HepG2 (cell line): ENCODE measurements around the gene HIGD1A. TPM values are rescaled to one million over a fixed set of nuclear protein-coding genes. Genes with fewer than 3 reads are reported as not detected.
A peak's percentile ranks its signal among the peaks of the same experiment; 100 is the strongest.

Experiments
- ATF7 ChIP-seq, 2 experiments: fragments of 450-650 bp in 1 of 2; sonication (generic) in 1 of 2; formaldehyde crosslinking in 1 of 2; IDR thresholded peaks; 2 replicates each; pipeline versions ENCODE4 v1.4.0 to v1.6.1; 2016 to 2020; ENCODE audit warnings: antibody characterized with exemption in 1 of 2, mild to moderate bottlenecking in 1 of 2, missing genetic modification reagents in 1 of 2
- CBFB ChIP-seq: sonication (generic); formaldehyde crosslinking; IDR thresholded peaks from 2 replicates; pipeline ENCODE4 v1.4.0; 2020; ENCODE audit warnings: missing genetic modification reagents
- FOXA3 ChIP-seq: IDR thresholded peaks from 2 replicates; pipeline ENCODE4 v1.6.1; 2016; ENCODE audit warnings: missing genetic modification reagents, missing compliant biosample characterization
- FOXC1 ChIP-seq: sonication (generic); formaldehyde crosslinking; IDR thresholded peaks from 2 replicates; pipeline ENCODE4 v1.8.0; 2022; ENCODE audit warnings: mild to moderate bottlenecking, missing genetic modification reagents, borderline replicate concordance
- FOXO1 ChIP-seq: sonication (generic); formaldehyde crosslinking; IDR thresholded peaks from 2 replicates; pipeline ENCODE4 v1.4.0; 2020; ENCODE audit warnings: missing genetic modification reagents
- FOXO4 ChIP-seq: sonication (generic); formaldehyde crosslinking; conservative IDR thresholded peaks from 2 replicates; pipeline ENCODE4 v1.8.1; 2023; ENCODE audit warnings: missing genetic modification reagents
- GPBP1L1 ChIP-seq: sonication (generic); formaldehyde crosslinking; IDR thresholded peaks from 2 replicates; pipeline ENCODE4 v1.5.0; 2020; ENCODE audit warnings: mild to moderate bottlenecking, missing genetic modification reagents
- HES4 ChIP-seq: sonication (generic); formaldehyde crosslinking; IDR thresholded peaks from 2 replicates; pipeline ENCODE4 v1.9.0; 2021; ENCODE audit warnings: mild to moderate bottlenecking, missing genetic modification reagents, borderline replicate concordance
- KLF16 ChIP-seq, 2 experiments: sonication (generic) in 1 of 2; formaldehyde crosslinking in 1 of 2; IDR thresholded peaks; 2 replicates each; pipeline versions ENCODE4 v1.6.1 to v1.8.0; 2016 to 2023; ENCODE audit warnings: missing genetic modification reagents in 2 of 2, missing compliant biosample characterization in 1 of 2
- NR2F1 ChIP-seq, 2 experiments: fragments of 450-650 bp in 1 of 2; formaldehyde crosslinking in 1 of 2; IDR thresholded peaks; 2 replicates each; pipeline versions ENCODE4 v1.5.0 to v1.6.1; 2016 to 2020; ENCODE audit warnings: mild to moderate bottlenecking in 1 of 2, missing compliant biosample characterization in 1 of 2, missing genetic modification reagents in 1 of 2, moderate library complexity in 1 of 2
- SNAI1 ChIP-seq: sonication (generic); formaldehyde crosslinking; IDR thresholded peaks from 2 replicates; pipeline ENCODE4 v1.5.0; 2020; ENCODE audit warnings: mild to moderate bottlenecking, missing genetic modification reagents, borderline replicate concordance
- ZBTB1 ChIP-seq: sonication (generic); formaldehyde crosslinking; IDR thresholded peaks from 2 replicates; pipeline ENCODE4 v1.4.0; 2020; ENCODE audit warnings: missing genetic modification reagents, borderline replicate concordance
- ZC3H13 ChIP-seq: sonication (generic); formaldehyde crosslinking; IDR thresholded peaks from 2 replicates; pipeline ENCODE4 v1.8.1; 2023; ENCODE audit warnings: mild to moderate bottlenecking, missing genetic modification reagents, moderate library complexity
- ZIK1 ChIP-seq: sonication (generic); formaldehyde crosslinking; IDR thresholded peaks from 2 replicates; pipeline ENCODE4 v1.5.0; 2020; ENCODE audit warnings: mild to moderate bottlenecking, low read depth, missing genetic modification reagents, borderline replicate concordance
- ZMYM2 ChIP-seq: sonication (generic); formaldehyde crosslinking; IDR thresholded peaks from 2 replicates; pipeline ENCODE4 v1.8.0; 2022; ENCODE audit warnings: mild to moderate bottlenecking, missing genetic modification reagents
- ZNF180 ChIP-seq: sonication (generic); formaldehyde crosslinking; IDR thresholded peaks from 2 replicates; pipeline ENCODE4 v1.4.0; 2020; ENCODE audit warnings: low read depth, missing genetic modification reagents, borderline replicate concordance
- ZNF253 ChIP-seq: sonication (generic); formaldehyde crosslinking; IDR thresholded peaks from 2 replicates; pipeline ENCODE4 v1.8.0; 2022; ENCODE audit warnings: mild to moderate bottlenecking, missing genetic modification reagents, borderline replicate concordance
- ZNF432 ChIP-seq: sonication (generic); formaldehyde crosslinking; IDR thresholded peaks from 2 replicates; pipeline ENCODE4 v1.5.0; 2020; ENCODE audit warnings: missing genetic modification reagents, mild to moderate bottlenecking, borderline replicate concordance
- ZNF619 ChIP-seq: sonication (generic); formaldehyde crosslinking; IDR thresholded peaks from 2 replicates; pipeline ENCODE4 v1.4.0; 2020; ENCODE audit warnings: mild to moderate bottlenecking, missing genetic modification reagents
- ZNF629 ChIP-seq: sonication (generic); formaldehyde crosslinking; conservative IDR thresholded peaks from 2 replicates; pipeline ENCODE4 v1.5.0; 2020; ENCODE audit warnings: missing genetic modification reagents
- ZNF709 ChIP-seq: sonication (generic); formaldehyde crosslinking; IDR thresholded peaks from 2 replicates; pipeline ENCODE4 v1.5.0; 2020; ENCODE audit warnings: mild to moderate bottlenecking, missing genetic modification reagents
- ZSCAN9 ChIP-seq: IDR thresholded peaks from 2 replicates; pipeline ENCODE4 v1.6.1; 2016; ENCODE audit warnings: borderline replicate concordance
- ZZZ3 ChIP-seq: sonication (generic); formaldehyde crosslinking; IDR thresholded peaks from 2 replicates; pipeline ENCODE4 v1.4.0; 2020; ENCODE audit warnings: missing genetic modification reagents, mild to moderate bottlenecking, borderline replicate concordance
- polyA plus RNA-seq, 8 experiments: library from polyadenylated mRNA; depleted of rRNA in 3 of 8; stranded (reverse) in 7 of 8; unstranded in 1 of 8; fragments of >200 nt; fragmentation: Illumina TruSeq in 4 of 8; extraction: Trizol in 4 of 8; gene quantifications; 2 replicates each; pipeline versions ENCODE4 v1.2.1 to v1.2.3, GENCODE V29; 2011 to 2016; ENCODE audit warnings: low read depth in 4 of 8, missing spikeins in 1 of 8, mixed read lengths in 1 of 8; ENCODE audit not compliant: insufficient read depth in 1 of 8
- total RNA-seq, 5 experiments: library from RNA; depleted of rRNA; stranded (reverse); fragments of >200 nt; fragmentation: Illumina TruSeq; extraction: Trizol; gene quantifications; 2 replicates each; pipeline ENCODE4 v1.2.3, GENCODE V29; 2016; ENCODE audit warnings: low read depth in 1 of 5
- TF ChIP-seq, protein P1 (sequence below): sonication (generic); formaldehyde crosslinking; IDR thresholded peaks from 2 replicates; pipeline ENCODE4 v1.4.0; 2020; ENCODE audit warnings: missing genetic modification reagents
- TF ChIP-seq, protein P2 (sequence below): sonication (generic); formaldehyde crosslinking; IDR thresholded peaks from 2 replicates; pipeline ENCODE4 v1.4.0; 2020; ENCODE audit warnings: low read depth, mild to moderate bottlenecking, missing genetic modification reagents

The HIGD1A gene
- total and polyA plus RNA-seq, 2 of the 13 experiments (the other 11 are each of a cell fraction or from before 2014, with no cell fraction given): 222 to 253 TPM

DNA sequence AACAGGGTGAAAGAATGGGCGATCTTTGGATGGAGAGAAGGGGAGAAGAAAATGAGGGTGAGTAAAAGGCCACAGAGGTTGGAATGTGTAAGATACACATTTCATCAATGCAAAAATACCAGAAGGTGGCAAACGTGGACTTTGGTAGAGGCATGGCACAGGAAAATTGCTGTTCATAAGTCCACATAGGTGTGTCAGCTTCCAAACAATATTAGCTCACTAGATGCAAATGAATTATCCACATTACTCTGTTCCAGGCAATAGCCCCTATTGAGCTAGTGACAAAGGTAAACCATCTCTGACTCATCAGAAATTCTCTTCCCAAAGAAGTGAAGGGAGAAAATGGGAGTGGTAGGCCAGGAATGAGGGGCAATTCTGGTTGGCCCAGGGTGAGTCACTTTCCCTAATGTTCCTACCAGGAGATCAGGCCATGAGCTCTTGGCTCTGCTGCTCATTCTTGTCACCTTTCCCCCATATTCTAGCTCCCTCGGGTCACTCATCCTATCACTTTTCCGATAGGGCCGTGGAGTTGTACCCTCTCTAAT lies 24.9 kb upstream of the HIGD1A start (continued):
- TF ChIP-seq ZNF432 (CRISPR knock-in tag): no peak
- TF ChIP-seq ZNF629: no peak
- TF ChIP-seq ZC3H13 (CRISPR knock-in tag): no peak
- peak; percentile 86 for TF ChIP-seq FOXO1 (CRISPR knock-in tag)
- TF ChIP-seq ZIK1 (CRISPR knock-in tag): no peak
- no peak for TF ChIP-seq FOXO4 (CRISPR knock-in tag)
- TF ChIP-seq ZSCAN9 (CRISPR knock-in tag): no peak
- 0 out of 2 replicates have a peak, but pooled peaks have one; percentile 27 for TF ChIP-seq ZNF709 (CRISPR knock-in tag)
- no peak for TF ChIP-seq FOXC1 (CRISPR knock-in tag)
- no peak for TF ChIP-seq GPBP1L1 (CRISPR knock-in tag)
- no peak for TF ChIP-seq ZNF253
- no peak for TF ChIP-seq ZZZ3
- peak; percentile 90 for TF ChIP-seq ZMYM2 (CRISPR knock-in tag)
- no peak for TF ChIP-seq SNAI1 (CRISPR knock-in tag)
- no peak for TF ChIP-seq HES4
- peak; percentile 87 for TF ChIP-seq FOXA3 (CRISPR knock-in tag)
- TF ChIP-seq NR2F1 (CRISPR knock-in tag; IDR thresholded peaks at IDR 0.05): peak; percentile 55 to 91; a peak in 3 of 4 replicates
- TF ChIP-seq, protein P1, sequence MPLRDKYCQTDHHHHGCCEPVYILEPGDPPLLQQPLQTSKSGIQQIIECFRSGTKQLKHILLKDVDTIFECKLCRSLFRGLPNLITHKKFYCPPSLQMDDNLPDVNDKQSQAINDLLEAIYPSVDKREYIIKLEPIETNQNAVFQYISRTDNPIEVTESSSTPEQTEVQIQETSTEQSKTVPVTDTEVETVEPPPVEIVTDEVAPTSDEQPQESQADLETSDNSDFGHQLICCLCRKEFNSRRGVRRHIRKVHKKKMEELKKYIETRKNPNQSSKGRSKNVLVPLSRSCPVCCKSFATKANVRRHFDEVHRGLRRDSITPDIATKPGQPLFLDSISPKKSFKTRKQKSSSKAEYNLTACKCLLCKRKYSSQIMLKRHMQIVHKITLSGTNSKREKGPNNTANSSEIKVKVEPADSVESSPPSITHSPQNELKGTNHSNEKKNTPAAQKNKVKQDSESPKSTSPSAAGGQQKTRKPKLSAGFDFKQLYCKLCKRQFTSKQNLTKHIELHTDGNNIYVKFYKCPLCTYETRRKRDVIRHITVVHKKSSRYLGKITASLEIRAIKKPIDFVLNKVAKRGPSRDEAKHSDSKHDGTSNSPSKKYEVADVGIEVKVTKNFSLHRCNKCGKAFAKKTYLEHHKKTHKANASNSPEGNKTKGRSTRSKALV (CRISPR knock-in tag): no peak
- TF ChIP-seq ATF7 (IDR thresholded peaks at IDR 0.05): peak; percentile 56
- no peak; the same call in 1 of the 2 replicates for TF ChIP-seq ATF7 (CRISPR knock-in tag; IDR thresholded peaks at IDR 0.05)
- TF ChIP-seq, protein P2, sequence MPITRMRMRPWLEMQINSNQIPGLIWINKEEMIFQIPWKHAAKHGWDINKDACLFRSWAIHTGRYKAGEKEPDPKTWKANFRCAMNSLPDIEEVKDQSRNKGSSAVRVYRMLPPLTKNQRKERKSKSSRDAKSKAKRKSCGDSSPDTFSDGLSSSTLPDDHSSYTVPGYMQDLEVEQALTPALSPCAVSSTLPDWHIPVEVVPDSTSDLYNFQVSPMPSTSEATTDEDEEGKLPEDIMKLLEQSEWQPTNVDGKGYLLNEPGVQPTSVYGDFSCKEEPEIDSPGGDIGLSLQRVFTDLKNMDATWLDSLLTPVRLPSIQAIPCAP: no peak
- TF ChIP-seq KLF16 (CRISPR knock-in tag; IDR thresholded peaks at IDR 0.05): peak in 1 of 2 experiments; percentile 65; a peak in 2 of 4 replicates
- TF ChIP-seq ZNF180 (CRISPR knock-in tag): no peak
- TF ChIP-seq ZNF619 (CRISPR knock-in tag): no peak
- no peak for TF ChIP-seq CBFB (CRISPR knock-in tag)
- no peak for TF ChIP-seq ZBTB1 (CRISPR knock-in tag)
